ENCODE measurements around the gene INSIG1.

The INSIG1 gene

GRCh38 chr7:155324012-155324917 lies 26.6 kb downstream of the INSIG1 start:
- no peaks in the 10 kb centered on the region for H3K27me3 ChIP-seq (ENCODE audit: insufficient read depth, low read length, poor library complexity)
- H2BK120ac ChIP-seq (ENCODE audit: low read depth, low read length) = no peak overlapping the region
- no peak overlapping the region for H3K4me2 ChIP-seq (ENCODE audit: low read length)
- no peak overlapping the region for H2AK5ac ChIP-seq (ENCODE audit: low read length)
- no peak overlapping the region for H4K8ac ChIP-seq (ENCODE audit: low read depth, low read length)
- H2BK5ac ChIP-seq (ENCODE audit: low read length) = no peak overlapping the region
- H4K5ac ChIP-seq (ENCODE audit: low read length) = no peak overlapping the region
- H3K18ac ChIP-seq (ENCODE audit: low read length) = no peak overlapping the region
- H3K27ac ChIP-seq (ENCODE audit: low read depth, low read length) = no peak overlapping the region
- no peak overlapping the region for H3K4me3 ChIP-seq (ENCODE audit: low read length)
- no peak overlapping the region for H3K56ac ChIP-seq (ENCODE audit: low read length)
- no CpG with 5 or more reads among the region's 19 CpGs for WGBS (ENCODE audit: extremely low coverage, insufficient coverage, low lambda C conversion rate)
- H3K36me3 ChIP-seq (ENCODE audit: control insufficient read depth, insufficient read depth, low read length) = no peaks in the 10 kb centered on the region
- H3K23ac ChIP-seq (ENCODE audit: low read length) = no peak overlapping the region
- no peak overlapping the region for H3K9ac ChIP-seq (ENCODE audit: low read length)
- no peak overlapping the region for H3K4ac ChIP-seq (ENCODE audit: low read depth, low read length)
- no peak overlapping the region for H2BK15ac ChIP-seq (replicated peaks; ENCODE audit: low read depth)
- H3K79me2 ChIP-seq (ENCODE audit: control insufficient read depth, insufficient read depth, low read length) = no peaks in the 10 kb centered on the region
- no peak for DNase-seq
- H3K79me1 ChIP-seq (ENCODE audit: low read length) = no peaks in the 10 kb centered on the region
- no peaks in the 10 kb centered on the region for H3K4me1 ChIP-seq (ENCODE audit: control insufficient read depth, low read depth, low read length)

- H3K36me3 ChIP-seq (ENCODE audit: control insufficient read depth, insufficient read depth, low read length) = no peaks in the 10 kb centered on the region
- no peak overlapping the region for H3K27ac ChIP-seq (ENCODE audit: low read depth, low read length)
- no peak overlapping the region for H3K9ac ChIP-seq (ENCODE audit: low read length)
- no CpG with 5 or more reads among the region's 2 CpGs for WGBS (ENCODE audit: extremely low coverage, insufficient coverage, low lambda C conversion rate)
- H3K79me2 ChIP-seq (ENCODE audit: control insufficient read depth, insufficient read depth, low read length) = no peaks in the 10 kb centered on the region
- H2BK120ac ChIP-seq (ENCODE audit: low read depth, low read length) = no peak overlapping the region
- no peak overlapping the region for H2AK5ac ChIP-seq (ENCODE audit: low read length)
- no peak overlapping the region for H4K8ac ChIP-seq (ENCODE audit: low read depth, low read length)
- H3K4me3 ChIP-seq (ENCODE audit: low read length) = no peak overlapping the region
- no peak overlapping the region for H4K5ac ChIP-seq (ENCODE audit: low read length)
- no peak overlapping the region for H3K4me2 ChIP-seq (ENCODE audit: low read length)
- H3K4ac ChIP-seq (ENCODE audit: low read depth, low read length) = no peak overlapping the region
- H3K56ac ChIP-seq (ENCODE audit: low read length) = no peak overlapping the region
- no peaks in the 10 kb centered on the region for H3K79me1 ChIP-seq (ENCODE audit: low read length)
- no peaks in the 10 kb centered on the region for H3K4me1 ChIP-seq (ENCODE audit: control insufficient read depth, low read depth, low read length)
- no peaks in the 10 kb centered on the region for H3K27me3 ChIP-seq (ENCODE audit: insufficient read depth, low read length, poor library complexity)
- H2BK15ac ChIP-seq (replicated peaks; ENCODE audit: low read depth) = no peak overlapping the region
- H3K23ac ChIP-seq (ENCODE audit: low read length) = no peak overlapping the region
- no peak overlapping the region for H2BK5ac ChIP-seq (ENCODE audit: low read length)
- no peak overlapping the region for H3K18ac ChIP-seq (ENCODE audit: low read length)
- no peak for DNase-seq
Observed at GRCh38 chr7:155324918-155325235, 27.2 kb downstream of the INSIG1 start.

- Histone ChIP-seq H3K4ac (ENCODE audit: low read depth, low read length) (no peak overlapping the region), H4K5ac (ENCODE audit: low read length) (no peak overlapping the region), H2BK5ac (ENCODE audit: low read length) (no peak overlapping the region), H3K23ac (ENCODE audit: low read length) (no peak overlapping the region), H2AK5ac (ENCODE audit: low read length) (no peak overlapping the region), H3K18ac (ENCODE audit: low read length) (no peak overlapping the region), H3K4me1 (ENCODE audit: control insufficient read depth, low read depth, low read length) (no peaks in the 10 kb centered on the region), H2BK120ac (ENCODE audit: low read depth, low read length) (no peak overlapping the region), H2BK15ac (replicated peaks; ENCODE audit: low read depth) (no peak overlapping the region), H3K79me1 (ENCODE audit: low read length) (no peaks in the 10 kb centered on the region), H3K27ac (ENCODE audit: low read depth, low read length) (no peak overlapping the region), H3K4me2 (ENCODE audit: low read length) (no peak overlapping the region), H3K79me2 (ENCODE audit: control insufficient read depth, insufficient read depth, low read length) (no peaks in the 10 kb centered on the region), H3K4me3 (ENCODE audit: low read length) (no peak overlapping the region), H3K56ac (ENCODE audit: low read length) (no peak overlapping the region), H4K8ac (ENCODE audit: low read depth, low read length) (no peak overlapping the region), H3K36me3 (ENCODE audit: control insufficient read depth, insufficient read depth, low read length) (no peaks in the 10 kb centered on the region), H3K9ac (ENCODE audit: low read length) (no peak overlapping the region), H3K27me3 (ENCODE audit: insufficient read depth, low read length, poor library complexity) (no peaks in the 10 kb centered on the region)
- DNase-seq = no peak
- no CpG with 5 or more reads among the region's 9 CpGs for WGBS (ENCODE audit: extremely low coverage, insufficient coverage, low lambda C conversion rate)
Observed at GRCh38 chr7:155326385-155326784, 28.7 kb downstream of the INSIG1 start.

- Histone ChIP-seq H2BK15ac (replicated peaks; ENCODE audit: low read depth) (no peak overlapping the region), H4K8ac (ENCODE audit: low read depth, low read length) (no peak overlapping the region), H3K4me2 (ENCODE audit: low read length) (no peak overlapping the region), H3K18ac (ENCODE audit: low read length) (no peak overlapping the region), H2AK5ac (ENCODE audit: low read length) (no peak overlapping the region), H4K5ac (ENCODE audit: low read length) (no peak overlapping the region), H3K27me3 (ENCODE audit: insufficient read depth, low read length, poor library complexity) (no peaks in the 10 kb centered on the region), H3K9ac (ENCODE audit: low read length) (no peak overlapping the region), H3K36me3 (ENCODE audit: control insufficient read depth, insufficient read depth, low read length) (no peaks in the 10 kb centered on the region), H3K4me3 (ENCODE audit: low read length) (no peak overlapping the region), H2BK120ac (ENCODE audit: low read depth, low read length) (no peak overlapping the region), H3K79me1 (ENCODE audit: low read length) (no peaks in the 10 kb centered on the region), H3K4me1 (ENCODE audit: control insufficient read depth, low read depth, low read length) (no peaks in the 10 kb centered on the region), H3K23ac (ENCODE audit: low read length) (no peak overlapping the region), H3K27ac (ENCODE audit: low read depth, low read length) (no peak overlapping the region), H3K56ac (ENCODE audit: low read length) (no peak overlapping the region), H3K79me2 (ENCODE audit: control insufficient read depth, insufficient read depth, low read length) (no peaks in the 10 kb centered on the region), H3K4ac (ENCODE audit: low read depth, low read length) (no peak overlapping the region), H2BK5ac (ENCODE audit: low read length) (no peak overlapping the region)
- no peak for DNase-seq
- WGBS (ENCODE audit: extremely low coverage, insufficient coverage, low lambda C conversion rate) = no CpG with 5 or more reads among the region's 13 CpGs
Observed at GRCh38 chr7:155327590-155328320, 30.1 kb downstream of the INSIG1 start.

GRCh38 chr7:155329225-155329624 lies 31.5 kb downstream of the INSIG1 start:
- no peaks in the 10 kb centered on the region for H3K79me2 ChIP-seq (ENCODE audit: control insufficient read depth, insufficient read depth, low read length)
- no peak overlapping the region for H2AK5ac ChIP-seq (ENCODE audit: low read length)
- no peak overlapping the region for H3K56ac ChIP-seq (ENCODE audit: low read length)
- H4K8ac ChIP-seq (ENCODE audit: low read depth, low read length) = no peak overlapping the region
- H3K27me3 ChIP-seq (ENCODE audit: insufficient read depth, low read length, poor library complexity) = no peaks in the 10 kb centered on the region
- H3K27ac ChIP-seq (ENCODE audit: low read depth, low read length) = no peak overlapping the region
- H2BK15ac ChIP-seq (replicated peaks; ENCODE audit: low read depth) = no peak overlapping the region
- H3K18ac ChIP-seq (ENCODE audit: low read length) = no peak overlapping the region
- H3K23ac ChIP-seq (ENCODE audit: low read length) = no peak overlapping the region
- no peak overlapping the region for H3K4ac ChIP-seq (ENCODE audit: low read depth, low read length)
- no peak overlapping the region for H4K5ac ChIP-seq (ENCODE audit: low read length)
- no peak overlapping the region for H3K4me2 ChIP-seq (ENCODE audit: low read length)
- no peaks in the 10 kb centered on the region for H3K4me1 ChIP-seq (ENCODE audit: control insufficient read depth, low read depth, low read length)
- no CpG with 5 or more reads among the region's 5 CpGs for WGBS (ENCODE audit: extremely low coverage, insufficient coverage, low lambda C conversion rate)
- no peak overlapping the region for H3K9ac ChIP-seq (ENCODE audit: low read length)
- DNase-seq = no peak
- no peak overlapping the region for H2BK120ac ChIP-seq (ENCODE audit: low read depth, low read length)
- no peak overlapping the region for H2BK5ac ChIP-seq (ENCODE audit: low read length)
- no peaks in the 10 kb centered on the region for H3K79me1 ChIP-seq (ENCODE audit: low read length)
- H3K36me3 ChIP-seq (ENCODE audit: control insufficient read depth, insufficient read depth, low read length) = no peaks in the 10 kb centered on the region
- no peak overlapping the region for H3K4me3 ChIP-seq (ENCODE audit: low read length)

Data from mesendoderm (in vitro differentiated cells).